Fibroblast of skin of right biceps (primary cell): ENCODE results near the gene INVS.
"Not testable (repeated sequence)": the region's sequence is repeated elsewhere in the genome, so short reads cannot be mapped to it uniquely, and the experiment has no call there.

Experiments
- DNase-seq: peaks from one replicate; pipeline ENCODE4 v3.0.0-alpha.2; 2013

INVS gene, protein sequence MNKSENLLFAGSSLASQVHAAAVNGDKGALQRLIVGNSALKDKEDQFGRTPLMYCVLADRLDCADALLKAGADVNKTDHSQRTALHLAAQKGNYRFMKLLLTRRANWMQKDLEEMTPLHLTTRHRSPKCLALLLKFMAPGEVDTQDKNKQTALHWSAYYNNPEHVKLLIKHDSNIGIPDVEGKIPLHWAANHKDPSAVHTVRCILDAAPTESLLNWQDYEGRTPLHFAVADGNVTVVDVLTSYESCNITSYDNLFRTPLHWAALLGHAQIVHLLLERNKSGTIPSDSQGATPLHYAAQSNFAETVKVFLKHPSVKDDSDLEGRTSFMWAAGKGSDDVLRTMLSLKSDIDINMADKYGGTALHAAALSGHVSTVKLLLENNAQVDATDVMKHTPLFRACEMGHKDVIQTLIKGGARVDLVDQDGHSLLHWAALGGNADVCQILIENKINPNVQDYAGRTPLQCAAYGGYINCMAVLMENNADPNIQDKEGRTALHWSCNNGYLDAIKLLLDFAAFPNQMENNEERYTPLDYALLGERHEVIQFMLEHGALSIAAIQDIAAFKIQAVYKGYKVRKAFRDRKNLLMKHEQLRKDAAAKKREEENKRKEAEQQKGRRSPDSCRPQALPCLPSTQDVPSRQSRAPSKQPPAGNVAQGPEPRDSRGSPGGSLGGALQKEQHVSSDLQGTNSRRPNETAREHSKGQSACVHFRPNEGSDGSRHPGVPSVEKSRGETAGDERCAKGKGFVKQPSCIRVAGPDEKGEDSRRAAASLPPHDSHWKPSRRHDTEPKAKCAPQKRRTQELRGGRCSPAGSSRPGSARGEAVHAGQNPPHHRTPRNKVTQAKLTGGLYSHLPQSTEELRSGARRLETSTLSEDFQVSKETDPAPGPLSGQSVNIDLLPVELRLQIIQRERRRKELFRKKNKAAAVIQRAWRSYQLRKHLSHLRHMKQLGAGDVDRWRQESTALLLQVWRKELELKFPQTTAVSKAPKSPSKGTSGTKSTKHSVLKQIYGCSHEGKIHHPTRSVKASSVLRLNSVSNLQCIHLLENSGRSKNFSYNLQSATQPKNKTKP

GRCh38 chr9:100098887-100099721 lies at the start of gene INVS, which contains the start of gene ERP44:
Gene INVS (plus strand): TSS chr9:100099243. CDS start chr9:100104522, 5,279 bp downstream.
Gene ERP44 (minus strand): TSS chr9:100099000. CDS start chr9:100098840, 160 bp downstream.
- peak; percentile 99 for DNase-seq

DNA sequence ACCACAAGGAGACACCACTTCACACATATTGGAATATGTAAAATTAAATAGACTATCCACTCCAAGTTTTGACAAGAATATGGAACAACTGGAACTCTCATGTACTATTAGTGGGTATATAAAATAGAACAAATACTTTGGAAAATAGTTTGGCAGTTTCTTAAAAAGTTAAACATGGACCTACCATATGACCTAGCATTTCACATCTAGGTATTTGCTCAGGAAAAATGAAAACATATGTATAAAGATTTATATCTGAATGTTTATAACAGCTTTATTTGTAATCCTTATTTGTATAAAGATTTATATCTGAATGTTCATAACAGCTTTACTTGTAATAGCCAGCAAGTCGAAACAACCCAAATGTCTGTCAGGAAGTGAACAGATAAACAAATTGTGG lies 49.5 kb upstream of the INVS start:
- no peak for DNase-seq

- no peak for DNase-seq
Measured at GRCh38 chr9:100052375-100052774, 46.7 kb upstream of the INVS start.

DNA sequence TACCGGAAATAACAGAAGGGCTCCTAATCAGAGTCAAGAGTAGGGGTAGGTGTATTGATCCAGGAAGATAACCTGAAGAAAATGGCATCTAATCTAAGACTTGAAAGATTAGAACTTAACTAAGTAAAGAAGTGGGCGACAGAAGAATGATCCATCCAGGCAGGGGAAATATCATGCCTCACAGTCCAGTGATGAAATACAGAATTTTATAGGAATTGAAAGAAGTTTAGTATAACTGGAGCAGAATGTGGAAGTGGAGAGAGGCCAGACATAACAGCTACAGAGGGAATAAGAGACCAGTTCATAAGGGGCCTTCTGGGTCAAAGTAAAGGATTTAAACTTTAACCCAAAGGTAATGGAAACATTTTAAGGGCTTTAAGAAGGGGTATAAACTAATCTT lies 42.5 kb upstream of the INVS start:
- DNase-seq: no peak

DNA sequence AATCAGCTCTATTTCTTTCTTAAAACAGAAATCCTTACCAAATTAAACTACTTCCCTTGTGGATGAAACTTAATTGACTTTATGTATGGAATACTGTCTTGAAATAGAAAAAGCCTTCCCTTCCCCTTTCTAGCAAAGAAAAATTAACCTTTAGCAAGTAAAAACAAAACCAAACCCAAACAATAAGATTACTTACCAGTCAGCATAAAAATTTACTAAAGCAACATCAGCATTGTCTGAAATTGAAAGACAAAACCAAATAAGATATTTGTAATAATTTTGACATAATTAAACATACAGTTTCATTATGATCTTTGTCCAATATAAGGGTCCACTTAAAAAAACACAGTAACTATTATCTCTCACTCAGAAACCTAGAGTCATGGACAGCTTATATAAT lies 41.4 kb upstream of the INVS start:
- no peak for DNase-seq

- no peak for DNase-seq
Measured at GRCh38 chr9:100058699-100059579, 40.1 kb upstream of the INVS start.

GRCh38 chr9:100062683-100063082 lies 36.4 kb upstream of the INVS start:
- not testable (repeated sequence) for DNase-seq

GRCh38 chr9:100063185-100063584 lies 35.9 kb upstream of the INVS start:
- no peak for DNase-seq

- DNase-seq: peak; percentile 84
Measured at GRCh38 chr9:100064872-100065581, 34.0 kb upstream of the INVS start.

GRCh38 chr9:100066539-100066938 lies 32.5 kb upstream of the INVS start:
- DNase-seq: no peak

DNA sequence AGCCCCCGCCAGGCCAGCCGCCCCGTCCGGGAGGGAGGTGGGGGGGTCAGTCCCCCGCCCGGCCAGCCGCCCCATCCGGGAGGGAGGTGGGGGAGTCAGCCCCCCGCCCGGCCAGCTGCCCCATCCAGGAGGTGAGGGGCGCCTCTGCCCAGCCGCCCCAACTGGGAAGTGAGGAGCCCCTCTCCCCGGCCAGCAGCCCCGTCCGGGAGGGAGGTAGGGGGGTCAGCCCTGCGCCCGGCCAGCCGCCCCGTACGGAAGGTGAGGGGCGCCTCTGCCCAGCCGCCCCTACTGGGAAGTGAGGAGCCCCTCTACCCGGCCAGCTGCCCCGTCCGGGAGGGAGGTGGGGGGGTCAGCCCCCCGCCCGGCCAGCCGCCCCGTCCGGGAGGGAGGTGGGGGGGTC lies 31.1 kb upstream of the INVS start:
- not testable (repeated sequence) for DNase-seq

DNA sequence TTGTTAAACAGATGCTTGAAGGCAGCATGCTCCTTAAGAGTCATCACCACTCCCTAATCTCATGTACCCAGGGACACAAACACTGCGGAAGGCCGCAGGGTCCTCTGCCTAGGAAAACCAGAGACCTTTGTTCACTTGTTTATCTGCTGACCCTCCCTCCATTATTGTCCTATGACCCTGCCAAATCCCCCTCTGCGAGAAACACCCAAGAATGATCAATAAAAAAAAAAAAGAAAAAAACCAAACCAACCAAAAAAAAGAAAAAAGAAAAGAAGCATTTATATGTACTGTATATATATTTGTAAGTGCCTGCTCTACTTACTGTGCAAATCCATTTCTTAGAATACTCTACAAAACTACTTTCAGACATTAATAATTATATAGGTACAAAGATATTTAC lies 30.0 kb upstream of the INVS start:
- not testable (repeated sequence) for DNase-seq

- DNase-seq: peak; percentile 17
Measured at GRCh38 chr9:100070104-100071041, 28.7 kb upstream of the INVS start.

GRCh38 chr9:100071271-100071670 lies 27.8 kb upstream of the INVS start:
- DNase-seq: no peak

DNA sequence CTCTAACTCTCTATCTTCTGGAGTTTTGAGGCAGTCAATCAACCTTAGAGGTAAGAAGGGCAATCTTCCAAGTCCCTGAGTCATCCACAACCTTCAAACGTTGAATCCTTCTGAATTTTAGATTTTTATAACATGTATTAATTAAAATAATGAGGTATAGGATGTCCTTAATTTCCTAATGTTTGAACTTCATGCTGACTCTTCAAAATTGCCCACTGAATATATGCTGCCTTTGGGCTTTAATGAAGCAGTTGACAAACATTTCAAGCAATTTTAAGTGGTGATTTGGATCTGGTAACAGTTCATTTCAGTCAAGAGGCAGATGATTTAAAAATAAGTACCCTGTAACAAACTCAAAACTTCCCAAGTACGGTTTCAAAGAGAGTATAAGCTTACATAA lies 26.2 kb upstream of the INVS start:
- no peak for DNase-seq

- DNase-seq: peak; percentile 21
Measured at GRCh38 chr9:100074093-100074492, 24.9 kb upstream of the INVS start.

- DNase-seq: no peak
Measured at GRCh38 chr9:100074989-100075388, 24.1 kb upstream of the INVS start.

- not testable (repeated sequence) for DNase-seq
Measured at GRCh38 chr9:100076256-100076655, 22.8 kb upstream of the INVS start.

DNA sequence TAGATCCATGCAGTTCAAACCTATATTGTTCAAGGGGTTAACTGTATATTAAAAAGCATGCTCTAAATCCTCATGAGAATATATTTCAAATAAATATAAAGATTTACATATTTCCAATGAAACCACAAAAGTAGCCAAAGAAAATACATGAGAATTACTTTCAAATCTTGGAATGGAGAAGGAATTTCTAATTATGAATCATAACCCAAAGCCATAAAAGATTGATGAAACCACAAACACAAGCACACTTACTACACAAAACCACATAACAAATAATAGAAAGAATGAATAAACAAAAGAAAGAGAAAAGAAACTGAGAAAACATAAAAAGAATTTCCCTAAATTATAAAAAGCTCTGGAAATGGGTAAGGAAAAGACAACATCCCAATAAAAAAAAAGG lies 16.3 kb upstream of the INVS start:
- DNase-seq: peak; percentile 70
